Subcutaneous adipose tissue (tissue), 4 donors: ENCODE data around the gene ZNF777. TPM values are rescaled to one million over a fixed set of nuclear protein-coding genes. Genes with fewer than 3 reads are reported as not detected.

Experiments
- total RNA-seq, 4 donors: library from RNA; depleted of rRNA; stranded (reverse); fragments of >200 nt; gene quantifications; one replicate each; pipeline ENCODE4 v1.1.0, GENCODE V29; 2016
- TF ChIP-seq, protein P1 (sequence below): fragments of 450-650 bp; IDR thresholded peaks from one replicate; pipeline ENCODE4 v1.5.1; 2016; ENCODE audit warnings: low read depth, mild to moderate bottlenecking, control low read depth, antibody characterized with exemption, moderate library complexity

ZNF777 gene
- total RNA-seq, 4 donors from 2014 or later, result 2.4 to 8.1 (median 4.3) TPM

DNA sequence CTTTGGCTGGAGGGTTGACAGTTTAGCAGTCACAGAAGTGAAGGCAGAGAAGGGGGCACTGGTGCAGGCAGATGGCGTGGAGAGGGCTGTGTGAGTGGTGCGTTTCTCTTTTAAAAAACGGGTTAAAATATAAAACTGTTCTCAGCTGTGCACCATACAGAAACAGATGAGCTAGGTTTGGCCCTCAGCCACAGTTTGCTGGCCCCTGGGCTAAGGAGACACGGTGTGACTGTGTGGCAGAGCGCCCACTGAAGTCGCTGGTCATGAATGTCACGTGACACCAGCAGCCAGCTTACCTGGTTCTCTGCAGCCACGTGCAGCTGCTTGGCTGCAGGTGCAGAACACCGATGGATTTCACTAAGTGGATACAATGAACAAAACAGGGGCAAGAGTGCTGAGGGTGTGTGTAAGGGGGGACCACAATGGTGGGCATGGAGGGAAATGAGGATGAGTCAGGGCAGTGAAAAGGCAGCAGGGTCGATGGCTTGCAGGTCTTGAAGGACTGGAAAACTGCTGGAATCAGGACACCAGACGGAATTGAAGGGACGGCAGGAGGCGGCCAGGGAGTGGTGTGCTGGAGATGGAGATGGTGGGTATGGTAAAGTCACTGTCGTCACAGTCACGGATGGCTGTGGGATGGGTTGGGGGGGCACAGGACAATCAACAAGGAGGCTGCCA lies 29.4 kb upstream of the ZNF777 start:
- TF ChIP-seq, protein P1, sequence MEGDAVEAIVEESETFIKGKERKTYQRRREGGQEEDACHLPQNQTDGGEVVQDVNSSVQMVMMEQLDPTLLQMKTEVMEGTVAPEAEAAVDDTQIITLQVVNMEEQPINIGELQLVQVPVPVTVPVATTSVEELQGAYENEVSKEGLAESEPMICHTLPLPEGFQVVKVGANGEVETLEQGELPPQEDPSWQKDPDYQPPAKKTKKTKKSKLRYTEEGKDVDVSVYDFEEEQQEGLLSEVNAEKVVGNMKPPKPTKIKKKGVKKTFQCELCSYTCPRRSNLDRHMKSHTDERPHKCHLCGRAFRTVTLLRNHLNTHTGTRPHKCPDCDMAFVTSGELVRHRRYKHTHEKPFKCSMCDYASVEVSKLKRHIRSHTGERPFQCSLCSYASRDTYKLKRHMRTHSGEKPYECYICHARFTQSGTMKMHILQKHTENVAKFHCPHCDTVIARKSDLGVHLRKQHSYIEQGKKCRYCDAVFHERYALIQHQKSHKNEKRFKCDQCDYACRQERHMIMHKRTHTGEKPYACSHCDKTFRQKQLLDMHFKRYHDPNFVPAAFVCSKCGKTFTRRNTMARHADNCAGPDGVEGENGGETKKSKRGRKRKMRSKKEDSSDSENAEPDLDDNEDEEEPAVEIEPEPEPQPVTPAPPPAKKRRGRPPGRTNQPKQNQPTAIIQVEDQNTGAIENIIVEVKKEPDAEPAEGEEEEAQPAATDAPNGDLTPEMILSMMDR, result no peak

DNA sequence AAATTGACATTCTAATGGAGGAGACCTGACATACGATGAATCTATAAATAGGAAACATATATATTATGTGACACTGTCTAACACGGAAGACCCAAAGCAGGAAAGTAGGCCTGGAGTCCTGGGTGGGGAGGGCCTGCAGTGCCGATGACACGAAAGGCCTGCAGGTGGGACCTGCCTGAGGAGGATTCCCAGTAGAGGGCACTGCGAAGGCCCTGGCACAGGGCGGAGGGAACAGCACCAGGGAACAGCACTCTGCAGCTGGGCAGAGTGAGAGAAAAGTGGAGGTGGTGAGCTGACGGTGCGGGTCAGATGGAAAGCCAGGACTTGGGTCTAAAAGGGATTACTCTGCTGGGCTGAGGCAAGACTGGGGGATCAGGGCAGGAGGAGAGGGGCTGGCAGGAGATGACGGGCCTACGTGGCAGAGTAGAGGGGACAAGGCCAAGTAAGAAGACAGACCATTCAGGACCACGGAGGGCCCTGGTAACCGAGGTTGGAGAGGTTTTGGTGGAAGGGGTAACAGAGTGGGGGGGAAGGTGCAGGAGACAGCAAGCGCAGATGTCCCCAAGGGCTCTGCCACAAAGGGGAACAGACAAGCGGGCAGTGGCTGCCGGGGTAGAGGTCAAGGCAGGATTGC lies 28.6 kb upstream of the ZNF777 start:
- TF ChIP-seq, protein P1, result no peak

DNA sequence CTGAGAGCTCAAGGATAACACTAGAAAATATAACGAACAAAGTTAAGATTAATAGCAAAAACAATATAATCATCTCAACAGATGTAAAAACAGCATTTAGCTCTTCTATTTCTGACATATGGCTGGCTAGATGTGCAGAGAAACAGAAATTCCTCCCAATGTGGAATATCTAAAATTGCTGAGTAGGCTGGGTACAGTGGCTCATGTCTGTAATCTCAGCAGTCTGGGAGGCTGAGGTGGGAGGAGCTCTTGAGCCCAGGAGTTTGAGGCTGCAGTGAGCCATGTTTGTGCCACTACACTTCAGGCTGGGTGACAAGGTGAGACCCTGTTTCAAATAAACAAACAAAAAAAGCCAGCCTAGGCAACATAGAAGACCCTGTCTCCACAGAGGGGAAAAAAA lies 18.7 kb upstream of the ZNF777 start:
- TF ChIP-seq, protein P1, result no peak

DNA sequence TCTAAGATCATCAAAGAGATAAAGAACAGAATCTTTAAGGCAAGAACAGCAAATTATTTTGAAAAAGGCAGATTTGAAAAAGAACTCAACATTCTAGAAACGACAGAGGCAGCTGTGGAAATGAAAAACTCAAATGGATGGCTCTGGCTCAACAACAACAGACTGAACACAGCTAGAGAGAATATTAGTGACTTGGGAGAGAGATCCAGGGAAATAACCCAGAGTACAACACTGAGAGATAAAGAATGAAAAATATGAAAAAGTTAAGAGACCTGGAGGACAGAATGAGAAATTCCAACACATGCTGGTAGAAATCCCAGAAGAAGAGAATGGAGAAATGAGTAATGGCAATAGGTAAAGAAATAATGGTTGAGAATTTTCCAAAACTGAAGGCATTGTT lies 17.9 kb upstream of the ZNF777 start:
- TF ChIP-seq, protein P1, result no peak

DNA sequence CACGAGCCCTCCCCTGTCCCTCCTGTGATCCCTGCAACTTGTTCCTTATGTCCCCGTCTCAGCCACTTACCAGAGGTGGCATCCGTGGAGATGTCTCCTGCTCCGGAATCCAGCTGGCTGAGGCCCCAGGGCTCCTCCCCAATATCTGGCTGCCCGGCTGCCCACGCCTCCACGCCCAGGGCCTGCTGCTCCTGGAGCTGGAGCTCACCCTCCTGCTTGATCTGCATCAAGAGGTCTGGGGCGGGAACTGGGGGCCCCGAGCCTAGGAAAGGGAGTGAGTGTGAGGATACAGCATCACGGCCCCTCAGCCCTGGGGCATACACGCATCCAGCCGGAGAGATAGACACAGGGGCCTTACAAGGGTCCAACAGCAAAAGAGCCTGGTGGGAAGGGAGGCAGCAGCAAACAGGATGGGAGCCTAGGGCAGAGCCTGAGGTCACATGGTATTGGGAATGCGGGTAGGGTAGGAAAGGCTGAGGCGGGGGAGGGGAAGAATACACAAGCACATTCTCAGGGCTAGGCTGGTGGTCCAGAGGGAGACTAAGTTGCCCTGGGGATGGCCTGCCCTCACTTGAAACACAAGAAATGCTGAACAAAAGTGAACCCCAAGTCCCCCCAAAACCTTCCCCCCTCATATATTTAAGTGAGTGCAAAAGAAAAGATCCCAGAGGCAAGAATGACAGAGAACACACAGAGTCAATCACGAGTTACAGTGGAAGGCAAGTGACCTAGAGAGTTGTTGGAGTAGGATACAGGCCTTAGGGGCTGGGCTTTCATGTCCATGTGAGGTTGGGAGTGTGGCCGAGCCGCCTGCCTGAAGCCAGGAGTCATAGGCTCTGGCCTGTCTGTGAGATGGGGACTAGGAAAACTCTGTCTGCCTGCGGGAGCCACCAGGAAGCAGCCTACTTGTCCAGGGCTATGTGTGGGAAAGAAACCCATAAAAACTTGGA lies 16.9 kb upstream of the ZNF777 start:
- TF ChIP-seq, protein P1, result no peak

DNA sequence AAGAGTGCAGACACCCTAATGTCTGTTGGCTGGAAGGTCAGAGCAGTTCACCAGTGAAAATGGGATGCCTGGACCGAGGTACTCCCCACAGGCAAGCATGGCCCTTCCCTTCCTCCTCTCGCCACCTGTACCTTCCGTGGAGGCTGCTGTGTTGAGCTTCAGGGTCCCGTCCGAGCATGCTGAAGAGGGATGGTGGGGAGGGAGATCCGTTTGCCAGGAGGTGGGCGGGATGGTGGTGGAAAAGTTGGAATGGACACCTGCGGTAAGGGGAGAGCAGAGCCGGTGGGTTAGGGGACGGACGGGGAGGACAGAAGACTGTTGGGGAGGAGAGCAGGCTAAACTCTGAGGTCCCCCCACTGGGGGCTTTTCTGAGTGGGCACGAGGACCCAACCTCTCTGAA lies 15.9 kb upstream of the ZNF777 start:
- TF ChIP-seq, protein P1, result no peak
